ENCODE data around the gene AGAP3.

The AGAP3 gene

GRCh38 chr7:151137791-151138152, 51.5 kb downstream of the AGAP3 start:
- DNase-seq = no peak

GRCh38 chr7:151138153-151138851, 52.0 kb downstream of the AGAP3 start:
- DNase-seq = no peak

- DNase-seq = no peak
Observed at GRCh38 chr7:151139071-151139790, 53.0 kb downstream of the AGAP3 start.

GRCh38 chr7:151139791-151140190, 53.5 kb downstream of the AGAP3 start:
- no peak for DNase-seq

GRCh38 chr7:151140826-151141225, 54.6 kb downstream of the AGAP3 start:
- DNase-seq = no peak

GRCh38 chr7:151141311-151141854, 55.1 kb downstream of the AGAP3 start:
- no peak for DNase-seq

GRCh38 chr7:151141855-151142685, 55.8 kb downstream of the AGAP3 start:
- DNase-seq = no peak

- DNase-seq = no peak
Observed at GRCh38 chr7:151142686-151143040, 56.4 kb downstream of the AGAP3 start.

- no peak for DNase-seq
Observed at GRCh38 chr7:151143261-151144015, 57.2 kb downstream of the AGAP3 start.

- DNase-seq = no peak
Observed at GRCh38 chr7:151144387-151144786, 58.1 kb downstream of the AGAP3 start.

GRCh38 chr7:151146761-151147160, 60.5 kb downstream of the AGAP3 start:
- DNase-seq = no peak

GRCh38 chr7:151148319-151149259, 62.3 kb downstream of the AGAP3 start:
- DNase-seq = no peak

GRCh38 chr7:151150388-151150787, 64.1 kb downstream of the AGAP3 start:
- DNase-seq = no peak

- no peak for DNase-seq
Observed at GRCh38 chr7:151152643-151153513, 66.6 kb downstream of the AGAP3 start.

- DNase-seq = no peak
Observed at GRCh38 chr7:151157645-151158329, 71.5 kb downstream of the AGAP3 start.

- no peak for DNase-seq
Observed at GRCh38 chr7:151161757-151162156, 75.5 kb downstream of the AGAP3 start.

- no peak for DNase-seq
Observed at GRCh38 chr7:151166629-151167196, 80.4 kb downstream of the AGAP3 start.

GRCh38 chr7:151167197-151167961, 81.1 kb downstream of the AGAP3 start, which contains the start of gene GBX1:
TSS of gene GBX1 (minus strand) at chr7:151167694. CDS start at chr7:151167548, 146 bp downstream.
- DNase-seq = no peak
